ENCODE measurements around the gene DOK1. TPM values are rescaled to one million over a fixed set of nuclear protein-coding genes. Genes with fewer than 3 reads are reported as not detected.

DOK1 gene
- total RNA-seq, result 89.8 and 93.1 TPM in 2 replicates

GRCh38 chr2:74553892-74554819 is at the start of gene DOK1, which contains the start of gene LOXL3:
DOK1 (plus strand) TSS chr2:74554720; CDS start chr2:74554755, 35 bp downstream.
LOXL3 (minus strand) TSS chr2:74553942; CDS start chr2:74552634, 1,308 bp downstream.
- DNase-seq (ENCODE audit: insufficient read length, low spot score, missing footprints), result peak; percentile 99
- peaks cover 73% of the 10 kb centered on the region for H3K4me1 ChIP-seq (ENCODE audit: insufficient read depth, low read length)
- peaks cover 81% of the 10 kb centered on the region for H3K79me2 ChIP-seq (ENCODE audit: insufficient read depth, low read length)
- H3K27ac ChIP-seq (ENCODE audit: low read depth, low read length), result peak within 1 kb of the TSS; percentile 93
- no peak for TF ChIP-seq CTCF (IDR thresholded peaks at IDR 0.05; ENCODE audit: extremely low read depth, low read depth, low read length)
- no peaks in the 10 kb centered on the region for H3K9me3 ChIP-seq (ENCODE audit: low read depth, low read length)
- peaks cover 53% of the 10 kb centered on the region for H3K36me3 ChIP-seq (ENCODE audit: insufficient read depth, low read length)
- H3K27me3 ChIP-seq (ENCODE audit: insufficient read depth, low read length), result no peaks in the 10 kb centered on the region
- H3K4me3 ChIP-seq (ENCODE audit: insufficient read depth, low read length), result peak within 1 kb of the TSS; percentile 93
- H4K20me1 ChIP-seq (ENCODE audit: insufficient read depth, low read length), result peaks cover 3% of the 10 kb centered on the region
- peak within 1 kb of the TSS; percentile 91 for H3K4me2 ChIP-seq (ENCODE audit: insufficient read depth, low read length)
- H2AFZ ChIP-seq (ENCODE audit: low read length), result peak within 1 kb of the TSS; percentile 82

- no peaks in the 10 kb centered on the region for H3K9me3 ChIP-seq (ENCODE audit: low read depth, low read length)
- H3K4me2 ChIP-seq (ENCODE audit: insufficient read depth, low read length), result peak overlapping the region; percentile 91
- no peak overlapping the region for H3K27ac ChIP-seq (ENCODE audit: low read depth, low read length)
These were observed 48.9 kb upstream of the DOK1 start for GRCh38 chr2:74505448-74506246.

DNA sequence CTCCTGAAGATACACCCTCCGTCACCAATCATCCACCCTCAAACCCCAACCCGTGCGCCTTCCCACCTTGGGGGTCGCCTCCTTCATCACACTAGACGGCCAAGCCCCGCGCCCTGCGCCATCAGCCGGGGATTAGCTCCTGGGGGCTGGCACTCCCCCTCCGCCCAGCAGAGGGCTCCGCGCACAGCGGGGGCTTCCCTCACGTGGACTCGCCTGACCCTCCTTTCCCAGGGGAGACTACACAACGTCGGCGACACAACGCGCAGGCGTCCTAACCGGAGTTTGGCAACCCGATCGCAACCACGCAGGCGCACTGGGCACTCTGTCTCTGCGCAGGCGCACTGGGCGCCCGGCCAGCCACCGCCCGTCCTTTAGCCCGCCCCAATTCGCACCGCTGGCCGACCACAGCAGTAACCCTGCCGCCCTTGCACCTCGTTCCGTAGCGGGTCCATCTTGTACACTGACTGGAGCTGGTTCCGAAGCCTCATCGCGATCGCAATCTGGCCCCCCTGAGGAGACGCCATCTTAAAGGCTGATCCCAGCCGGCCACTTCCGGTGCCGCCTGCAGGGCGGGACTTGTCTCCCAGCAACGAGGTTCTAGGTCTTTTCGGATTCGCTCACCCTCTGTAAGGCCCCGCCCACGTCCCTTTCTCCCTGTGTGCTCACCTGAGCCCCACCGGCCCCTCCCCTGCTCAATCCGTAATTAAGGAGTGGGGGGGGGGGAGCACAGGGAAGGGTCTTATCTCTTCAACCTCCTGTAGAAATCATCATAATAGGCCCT is 47.2 kb upstream of the DOK1 start, which contains the start of gene PCGF1:
Gene PCGF1, minus strand, starts transcription at position 551 of the 781 bp plus-strand sequence. Its CDS starts 27 bp downstream, at position 524.
- Histone ChIP-seq H3K36me3 (ENCODE audit: insufficient read depth, low read length) (peaks cover 14% of the 10 kb centered on the region), H3K4me2 (ENCODE audit: insufficient read depth, low read length) (peak within 1 kb of the TSS; percentile 94), H3K27ac (ENCODE audit: low read depth, low read length) (peak within 1 kb of the TSS; percentile 99), H3K27me3 (ENCODE audit: insufficient read depth, low read length) (peaks cover 17% of the 10 kb centered on the region), H3K79me2 (ENCODE audit: insufficient read depth, low read length) (peaks cover 41% of the 10 kb centered on the region), H3K4me3 (ENCODE audit: insufficient read depth, low read length) (peak within 1 kb of the TSS; percentile 99), H4K20me1 (ENCODE audit: insufficient read depth, low read length) (no peaks in the 10 kb centered on the region), H3K4me1 (ENCODE audit: insufficient read depth, low read length) (peaks cover 54% of the 10 kb centered on the region), H2AFZ (ENCODE audit: low read length) (peak within 1 kb of the TSS; percentile 98), H3K9me3 (ENCODE audit: low read depth, low read length) (no peaks in the 10 kb centered on the region)
- peak; percentile 99 for DNase-seq (ENCODE audit: insufficient read length, low spot score, missing footprints)
- peak; percentile 35 for TF ChIP-seq CTCF (IDR thresholded peaks at IDR 0.05; ENCODE audit: extremely low read depth, low read depth, low read length)

More at GRCh38 chr2:74505448-74506246, 48.9 kb upstream of the DOK1 start:
- peaks cover 2% of the 10 kb centered on the region for H3K27me3 ChIP-seq (ENCODE audit: insufficient read depth, low read length)
- DNase-seq (ENCODE audit: insufficient read length, low spot score, missing footprints), result peak; percentile 63
- no peak for TF ChIP-seq CTCF (IDR thresholded peaks at IDR 0.05; ENCODE audit: extremely low read depth, low read depth, low read length)
- peaks cover 14% of the 10 kb centered on the region for H3K36me3 ChIP-seq (ENCODE audit: insufficient read depth, low read length)
- H3K79me2 ChIP-seq (ENCODE audit: insufficient read depth, low read length), result peaks cover 41% of the 10 kb centered on the region
- H2AFZ ChIP-seq (ENCODE audit: low read length), result no peak overlapping the region
- peaks cover 48% of the 10 kb centered on the region for H3K4me1 ChIP-seq (ENCODE audit: insufficient read depth, low read length)
- no peaks in the 10 kb centered on the region for H4K20me1 ChIP-seq (ENCODE audit: insufficient read depth, low read length)
- peak overlapping the region; percentile 30 for H3K4me3 ChIP-seq (ENCODE audit: insufficient read depth, low read length)
